OCI-M2 (cell line): ENCODE data around the gene ITGA6.

ENCODE experiments used
- DNase-seq: peaks from one replicate; lab custom pipeline; 2025; ENCODE audit not compliant: unreplicated experiment; lab: John Stamatoyannopoulos, UW

Gene ITGA6

DNA sequence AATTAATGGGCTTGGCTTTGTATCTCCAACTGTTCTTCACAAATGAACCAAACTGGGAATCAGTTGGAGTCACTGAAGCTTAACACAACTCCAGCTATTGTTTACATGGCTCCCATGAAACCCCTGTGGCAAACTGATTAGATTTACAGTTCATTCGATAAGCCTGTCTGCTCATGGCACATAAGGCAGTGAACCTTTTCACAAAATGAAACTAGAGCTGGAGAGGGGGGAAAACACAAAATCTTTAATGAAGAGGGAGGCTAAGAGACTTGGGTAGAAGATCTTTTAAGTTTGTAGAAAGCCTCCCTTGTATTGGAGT is 11.6 kb upstream of the ITGA6 start:
- no peak for DNase-seq

DNA sequence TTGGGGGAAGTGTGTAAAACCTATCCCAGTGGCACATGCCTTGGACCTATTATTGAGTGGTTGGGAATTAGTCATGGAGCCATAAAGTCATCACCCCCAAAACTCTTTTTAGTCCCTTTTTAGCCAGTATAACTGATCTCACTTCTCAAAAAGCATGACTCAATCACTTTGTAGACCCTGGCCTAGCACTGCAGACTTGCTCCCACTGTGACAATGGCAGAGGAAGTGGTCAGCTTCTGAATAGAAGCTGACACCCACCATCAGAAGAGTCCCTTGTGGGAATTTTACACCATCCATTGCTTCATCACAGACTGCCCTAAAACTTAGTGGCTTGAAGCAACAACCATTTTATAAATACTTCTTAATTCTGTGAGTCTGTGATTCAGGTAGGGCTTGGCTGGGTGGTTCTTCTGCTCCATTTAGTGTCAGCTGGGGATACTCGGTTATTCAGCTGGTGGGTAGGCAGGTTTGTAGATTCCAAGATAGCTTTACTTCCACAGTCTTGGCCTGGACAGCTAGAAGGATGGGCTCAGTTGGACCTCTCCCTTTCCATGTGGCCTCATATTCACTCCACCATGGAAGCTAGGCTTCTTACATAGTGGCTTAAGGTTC is 10.8 kb upstream of the ITGA6 start:
- DNase-seq: no peak

DNA sequence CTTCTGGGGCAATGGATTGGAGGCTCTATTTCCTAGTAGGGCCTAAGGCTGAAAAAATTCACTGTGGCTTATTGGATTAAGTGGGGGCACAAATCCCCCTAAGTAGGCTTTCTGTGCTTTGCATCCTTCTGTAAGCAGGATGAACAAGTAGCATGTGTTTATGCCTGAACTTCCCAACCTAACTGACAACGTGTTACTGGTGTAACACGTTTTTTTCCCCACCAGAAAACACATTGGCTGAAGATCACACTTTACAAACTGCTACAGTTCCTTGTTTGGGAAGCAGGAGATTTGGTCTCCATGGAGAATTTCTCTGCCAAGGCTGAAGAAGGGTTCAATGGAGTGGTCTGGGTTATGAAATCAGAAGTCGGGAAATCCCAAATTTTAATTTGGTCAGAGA is 7.2 kb upstream of the ITGA6 start:
- no peak for DNase-seq

DNA sequence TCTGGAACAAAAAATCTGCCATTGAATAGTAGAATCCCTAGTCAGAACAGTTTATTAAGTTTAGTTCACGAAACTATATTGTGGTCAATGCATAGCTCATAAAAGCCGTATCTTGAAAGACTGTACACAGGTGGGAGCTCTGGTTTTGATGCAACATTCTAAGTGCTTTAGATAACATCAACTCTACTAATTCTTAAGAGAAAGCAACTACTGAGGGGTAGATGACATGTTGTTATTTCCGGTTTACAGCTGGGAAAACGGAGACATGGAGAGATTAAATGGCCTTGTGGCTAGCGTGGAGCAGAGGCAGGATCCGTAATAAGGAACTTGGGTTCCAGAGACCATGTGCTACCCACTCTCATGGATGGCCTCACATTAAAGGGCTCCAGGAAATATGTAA is 4.2 kb upstream of the ITGA6 start:
- DNase-seq: no peak

DNA sequence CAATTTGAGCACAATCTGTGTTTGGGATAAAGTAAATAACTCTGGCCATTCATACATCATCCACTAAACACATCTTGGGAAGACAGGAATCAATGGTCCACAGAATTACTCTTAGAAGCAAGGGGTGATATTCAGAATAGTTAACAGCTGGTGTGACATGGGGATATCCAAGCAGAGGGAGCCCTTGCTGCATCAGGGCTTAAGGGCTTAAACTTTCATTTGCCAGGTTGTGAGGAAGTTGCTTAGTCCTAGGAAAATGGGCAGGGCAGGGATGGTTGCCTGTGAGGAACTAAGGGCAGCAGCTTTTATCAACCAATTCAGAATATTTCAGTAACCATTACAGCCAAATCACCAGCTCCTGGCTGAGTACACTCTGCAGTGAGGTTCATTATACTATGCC is 2.0 kb upstream of the ITGA6 start:
- no peak for DNase-seq

DNA sequence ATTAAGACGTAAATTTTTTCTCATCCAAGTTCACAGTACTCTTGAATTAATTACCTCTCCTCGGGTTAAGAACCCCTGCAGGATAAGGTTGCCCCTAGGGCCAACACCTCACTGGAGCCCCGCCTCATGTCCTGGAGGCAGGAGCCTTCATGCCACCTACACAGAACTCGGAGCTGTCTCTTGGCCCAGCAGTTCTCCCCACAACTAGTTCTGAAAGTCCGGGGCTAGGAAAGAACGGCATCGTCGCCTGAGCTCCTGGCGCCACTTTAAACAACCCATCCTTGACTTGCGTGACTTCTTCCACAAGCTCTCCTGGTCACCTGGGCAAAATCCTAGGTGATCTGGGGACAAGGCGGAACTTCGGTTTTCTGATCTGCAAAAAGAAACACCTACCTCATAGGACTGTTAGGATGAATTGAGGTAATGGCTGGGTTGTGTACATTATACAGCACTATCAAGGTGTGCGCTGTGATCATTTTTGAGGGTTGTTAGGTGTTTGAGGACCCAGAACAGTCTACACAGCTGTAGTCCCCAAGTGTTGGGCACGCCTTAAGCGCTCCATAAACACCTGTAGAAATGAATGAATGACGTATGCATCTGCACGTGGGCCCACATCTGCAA is 641 bp upstream of the ITGA6 start:
- DNase-seq: no peak

DNA sequence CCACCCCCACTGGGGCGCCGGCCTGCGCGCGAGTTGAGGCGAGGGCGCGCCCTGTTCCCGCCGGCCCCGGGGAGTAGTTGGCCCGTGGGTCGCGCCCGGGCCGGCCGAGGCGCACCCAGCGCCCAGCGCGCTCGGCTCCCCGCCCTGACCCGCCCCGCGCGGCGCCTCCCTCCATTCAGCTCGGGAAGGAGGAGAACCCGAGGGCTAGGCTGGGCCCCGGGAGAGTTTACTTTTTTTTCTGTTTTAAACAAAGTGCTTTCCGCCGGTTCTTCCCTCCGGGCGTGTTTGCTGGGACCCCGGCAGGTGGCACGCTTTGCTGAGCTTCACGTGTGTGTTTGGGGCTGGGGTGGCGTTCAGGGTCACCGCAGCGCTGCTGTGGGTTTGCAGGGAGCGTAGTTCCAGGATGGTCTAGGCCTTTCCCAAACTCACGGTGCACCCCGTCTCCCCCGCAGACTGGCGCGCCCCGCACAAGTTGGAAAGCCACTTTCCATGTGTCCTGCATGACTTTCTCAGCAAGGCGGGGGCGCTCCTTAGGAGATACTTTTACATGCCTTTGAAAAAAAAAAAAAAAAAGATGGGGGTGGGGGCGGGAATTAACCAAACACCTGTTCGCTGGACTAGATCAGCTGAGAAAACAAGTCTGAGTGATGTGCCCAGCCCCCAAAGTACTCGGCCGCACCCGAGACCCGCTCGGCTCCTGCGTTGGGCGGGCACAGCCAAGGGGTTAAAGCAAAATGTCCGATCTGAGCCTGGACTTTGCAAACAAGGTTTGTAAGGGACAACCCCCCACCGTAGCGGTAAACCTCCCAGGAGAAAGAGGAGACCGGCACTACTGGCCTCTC is 825 bp downstream of the ITGA6 start:
- DNase-seq: no peak

DNA sequence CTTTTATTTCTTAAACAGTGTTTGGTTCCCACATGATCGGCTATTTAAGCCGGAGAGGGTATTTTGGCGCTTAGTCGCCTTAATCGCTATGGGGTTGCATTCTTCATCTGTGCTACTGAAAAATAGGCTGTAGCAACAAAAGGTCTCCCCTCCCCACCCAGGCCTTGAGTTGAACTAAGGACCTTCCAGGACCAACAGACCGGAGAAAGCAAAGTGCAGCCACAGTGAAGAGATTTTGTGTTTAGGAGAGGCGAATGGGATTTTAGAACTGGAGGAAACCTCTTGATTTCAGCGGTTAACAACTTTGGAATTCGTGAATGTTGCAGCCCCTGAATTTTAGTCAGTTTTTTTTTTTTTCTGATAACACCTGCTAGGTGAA is 1.4 kb downstream of the ITGA6 start:
- DNase-seq: no peak

DNA sequence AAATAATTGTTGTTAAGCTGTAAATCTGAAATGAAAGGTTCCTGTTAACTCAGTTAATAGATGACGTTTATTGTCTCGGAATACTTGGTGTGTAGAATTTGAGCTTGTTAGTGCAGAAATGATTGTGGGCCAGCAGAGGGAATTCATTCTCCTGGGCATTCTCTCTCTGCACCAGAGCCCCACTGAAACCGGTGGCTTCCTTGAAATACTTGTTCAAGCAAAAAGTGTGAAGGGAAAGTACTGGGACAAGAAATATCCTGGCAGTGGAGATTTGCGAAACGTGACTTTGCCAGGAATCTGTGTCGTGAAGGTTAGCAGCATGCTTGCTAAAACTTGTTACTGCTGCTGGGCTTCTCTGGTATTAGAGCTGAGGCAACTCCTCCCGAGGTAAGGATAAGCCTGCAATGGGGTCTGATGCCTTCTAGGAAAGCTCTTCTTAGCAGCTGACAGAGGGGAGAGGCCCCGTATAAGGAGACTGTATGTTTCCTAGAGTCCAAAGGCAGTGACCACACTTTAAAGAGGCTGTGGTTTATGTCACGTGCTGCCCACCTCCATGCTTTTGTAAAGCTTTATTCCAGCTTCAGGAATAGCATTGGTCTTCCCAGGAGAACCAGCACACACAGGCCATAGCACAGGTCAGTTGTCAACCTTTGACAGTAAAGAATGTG is 2.0 kb downstream of the ITGA6 start:
- no peak for DNase-seq

DNA sequence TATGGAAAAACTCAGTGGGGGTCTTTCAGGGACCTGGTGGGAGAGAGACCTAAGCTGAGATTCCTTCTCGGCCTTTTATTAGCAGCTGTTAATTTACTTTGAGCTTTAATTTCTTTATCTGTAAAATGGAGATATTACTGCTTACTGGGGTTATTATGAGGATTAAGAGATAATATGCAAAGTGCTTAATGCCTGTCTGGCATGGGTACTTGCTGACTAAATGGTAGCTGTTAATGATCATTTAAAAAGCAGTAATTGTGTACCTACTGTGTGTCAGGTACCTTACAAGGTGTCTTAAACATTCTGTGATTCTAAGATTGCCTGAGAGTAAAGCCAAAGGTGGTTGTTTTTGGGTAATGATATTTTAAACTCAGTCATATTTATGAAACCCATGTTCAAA is 2.6 kb downstream of the ITGA6 start:
- no peak for DNase-seq

DNA sequence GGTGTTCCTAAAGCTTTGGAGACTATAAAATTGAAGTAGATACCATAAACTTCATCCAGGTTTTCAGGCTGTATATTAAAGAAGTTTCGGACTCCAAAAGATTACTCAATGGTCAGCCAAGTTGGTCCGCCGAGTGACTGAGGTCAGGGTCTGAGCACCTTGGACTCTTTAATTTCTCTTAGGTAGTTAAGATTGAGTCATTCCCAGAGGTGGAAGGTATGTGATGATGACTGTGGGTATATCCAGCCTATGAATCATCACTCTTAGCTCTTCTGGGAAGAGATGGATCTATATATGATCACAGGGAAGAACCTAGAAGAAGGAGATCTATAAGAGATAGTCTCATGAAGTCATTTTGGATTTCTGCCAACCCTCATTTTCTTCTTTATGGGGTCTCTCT is 3.3 kb downstream of the ITGA6 start:
- no peak for DNase-seq

DNA sequence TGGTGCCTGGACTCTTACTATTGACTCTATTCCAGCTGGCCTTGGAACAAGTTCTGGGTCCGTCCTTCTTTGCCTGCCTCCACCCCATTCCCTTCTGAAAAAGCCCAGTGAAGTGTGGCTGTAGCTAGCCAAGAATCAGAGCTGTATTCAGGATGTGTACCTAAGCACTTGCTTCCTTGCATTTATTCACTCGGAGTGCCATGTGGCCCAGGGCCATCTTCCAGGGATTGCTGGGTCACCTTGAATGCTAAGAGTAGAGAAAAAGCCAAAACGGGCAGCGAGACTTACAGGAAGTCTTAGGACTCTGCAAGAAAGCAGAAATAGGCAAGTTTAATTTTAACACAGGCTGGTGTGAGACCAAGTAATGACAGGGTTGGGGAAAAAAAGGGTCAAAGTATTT is 4.1 kb downstream of the ITGA6 start:
- DNase-seq: no peak

DNA sequence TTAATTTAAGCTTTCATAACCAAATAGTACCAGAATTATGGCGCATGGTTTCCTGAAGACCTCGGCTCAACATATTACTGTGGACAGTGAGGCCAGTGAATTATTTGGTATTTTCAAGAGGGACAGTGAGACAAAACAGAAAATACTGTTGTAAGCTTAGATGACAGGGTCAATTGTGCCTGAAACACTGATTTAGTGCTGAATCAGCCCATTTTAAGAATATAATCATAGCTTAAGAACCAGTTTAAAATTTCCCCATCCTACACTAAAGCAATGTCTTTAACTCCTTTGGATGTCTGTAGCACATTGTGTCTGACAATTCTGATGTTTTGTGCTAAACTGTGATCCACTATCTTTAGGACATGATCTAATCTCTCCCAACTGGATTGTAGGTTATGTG is 4.6 kb downstream of the ITGA6 start:
- no peak for DNase-seq

DNA sequence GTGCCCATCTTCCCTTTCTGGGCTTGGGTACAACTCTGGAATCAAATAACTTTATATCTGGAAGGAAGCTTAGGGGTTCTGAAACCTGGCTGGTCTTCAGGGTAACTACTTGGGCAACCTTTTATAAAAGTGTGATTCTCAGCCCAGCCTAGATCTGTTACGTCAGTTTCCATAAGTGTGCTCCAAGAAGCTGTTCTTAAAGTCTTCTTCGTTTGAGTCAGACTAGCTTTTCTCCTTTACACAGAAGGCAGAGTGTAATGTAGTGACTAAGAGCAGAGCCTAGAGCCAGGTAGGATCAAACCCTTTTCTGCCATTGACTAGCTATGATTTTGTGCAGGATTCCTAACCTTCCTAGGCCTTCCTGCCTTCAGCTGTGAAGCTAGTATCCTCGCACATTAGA is 5.8 kb downstream of the ITGA6 start:
- no peak for DNase-seq

DNA sequence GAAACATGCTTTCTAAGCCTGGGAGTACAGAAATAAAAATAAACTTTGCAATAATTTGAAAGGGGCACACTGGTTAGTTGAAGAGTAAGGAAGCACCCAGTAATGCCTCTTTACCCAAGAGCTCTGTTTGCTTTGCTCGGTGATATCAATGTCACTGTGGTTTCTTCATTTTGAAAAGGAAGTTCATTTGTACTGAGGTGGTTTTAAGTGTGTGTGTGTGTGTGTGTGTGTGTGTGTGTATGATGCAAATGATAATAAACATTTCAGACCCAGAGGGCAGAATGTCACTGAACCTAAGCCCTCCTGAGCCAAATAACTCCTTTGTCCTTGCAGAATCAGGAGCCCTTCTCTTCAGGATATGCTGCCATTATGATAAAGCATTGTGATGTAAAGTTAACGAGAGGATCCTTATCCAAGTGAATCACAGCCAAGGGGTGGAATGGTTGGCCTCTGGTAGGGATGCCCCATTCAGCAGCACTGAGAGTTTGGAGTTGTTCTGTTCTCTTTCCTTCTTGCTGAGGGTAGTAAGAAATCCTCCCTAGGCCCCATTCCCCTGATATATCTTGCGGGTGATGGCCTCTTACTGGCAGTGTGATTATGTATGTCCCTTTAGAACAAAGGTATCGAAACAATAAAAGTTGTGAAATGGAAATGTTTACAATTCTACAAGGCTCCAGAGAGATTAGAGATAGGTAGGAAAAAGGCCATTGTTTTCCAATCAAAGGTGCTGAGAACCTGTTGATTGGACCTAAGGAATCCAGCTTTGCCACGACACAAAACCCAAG is 7.6 kb downstream of the ITGA6 start:
- no peak for DNase-seq

DNA sequence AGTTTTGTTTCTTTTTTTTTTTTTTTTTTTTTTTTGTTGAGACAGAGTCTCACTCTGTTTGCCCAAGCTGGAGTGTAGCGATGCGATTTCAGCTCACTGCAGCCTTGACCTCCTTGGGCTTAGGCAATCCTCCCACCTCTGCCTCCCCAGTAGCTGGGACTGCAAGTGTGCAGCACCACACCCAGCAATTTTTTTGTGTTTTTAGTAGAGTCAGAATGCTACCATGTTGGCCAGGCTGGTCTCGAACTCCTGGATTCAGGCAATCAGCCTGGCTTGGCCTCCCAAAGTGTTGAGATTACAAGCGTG is 8.2 kb downstream of the ITGA6 start:
- no peak for DNase-seq

DNA sequence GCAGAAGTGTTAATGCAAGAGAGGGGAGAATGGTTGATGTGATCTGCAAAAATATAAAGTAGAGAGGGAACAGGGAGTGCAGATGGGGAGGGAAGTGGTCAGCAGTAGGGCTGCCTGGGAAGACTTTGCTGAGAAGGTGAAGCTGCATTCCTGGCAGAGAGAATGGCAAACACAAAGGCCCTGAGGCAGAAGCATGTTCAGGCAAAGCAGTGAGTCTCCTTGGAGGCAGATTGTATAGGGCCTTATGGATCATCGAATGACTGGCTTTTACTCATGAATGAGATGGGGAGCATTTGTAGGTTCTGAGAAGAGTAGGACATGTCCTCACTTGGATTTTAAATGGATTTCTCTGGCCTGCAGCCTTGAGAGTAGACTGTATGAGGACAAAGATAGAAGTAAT is 9.5 kb downstream of the ITGA6 start:
- no peak for DNase-seq

DNA sequence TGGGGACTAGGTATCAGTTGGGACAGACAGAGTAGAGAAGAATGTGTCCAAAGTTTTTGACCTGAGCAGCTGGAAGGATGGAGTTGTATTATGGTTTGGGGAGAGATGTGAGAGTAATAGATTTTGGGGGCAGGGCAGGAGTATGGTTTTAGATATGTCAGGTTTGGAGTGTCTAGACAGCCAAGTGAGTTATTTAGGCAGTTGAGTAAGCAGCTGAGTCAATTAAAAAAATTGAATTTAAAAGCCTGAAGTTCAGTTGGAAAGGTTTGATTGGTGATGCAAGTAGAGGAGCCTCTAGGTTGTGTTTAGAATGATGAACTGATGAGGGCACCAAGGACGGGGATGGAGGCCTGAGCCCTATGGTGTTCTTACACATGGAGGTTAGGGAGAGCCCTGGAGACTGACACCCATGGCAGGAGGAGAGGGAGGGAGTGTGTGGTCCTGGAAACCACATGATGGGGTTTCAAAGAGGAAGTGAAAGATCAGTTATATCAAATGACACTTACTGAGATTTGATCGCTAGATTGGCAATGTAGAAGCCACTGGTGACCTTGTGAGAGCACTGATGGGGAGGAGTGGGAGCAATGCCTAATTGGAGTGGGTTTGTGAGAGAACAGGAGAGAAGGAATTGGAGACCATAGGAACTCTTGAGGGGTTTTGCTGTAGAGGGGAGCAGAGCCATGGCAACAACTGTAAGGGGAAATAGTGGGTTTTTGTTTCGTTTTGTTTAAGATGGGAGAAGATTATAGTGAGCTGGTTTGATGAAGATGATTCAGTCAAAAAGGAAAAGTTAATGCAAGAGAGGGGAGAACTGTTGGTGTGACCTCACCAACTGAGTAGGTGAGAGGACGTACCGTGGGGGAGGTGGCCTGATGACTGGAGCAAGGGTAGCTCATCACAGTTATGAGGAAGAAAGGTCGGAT is 10.3 kb downstream of the ITGA6 start:
- DNase-seq: no peak

DNA sequence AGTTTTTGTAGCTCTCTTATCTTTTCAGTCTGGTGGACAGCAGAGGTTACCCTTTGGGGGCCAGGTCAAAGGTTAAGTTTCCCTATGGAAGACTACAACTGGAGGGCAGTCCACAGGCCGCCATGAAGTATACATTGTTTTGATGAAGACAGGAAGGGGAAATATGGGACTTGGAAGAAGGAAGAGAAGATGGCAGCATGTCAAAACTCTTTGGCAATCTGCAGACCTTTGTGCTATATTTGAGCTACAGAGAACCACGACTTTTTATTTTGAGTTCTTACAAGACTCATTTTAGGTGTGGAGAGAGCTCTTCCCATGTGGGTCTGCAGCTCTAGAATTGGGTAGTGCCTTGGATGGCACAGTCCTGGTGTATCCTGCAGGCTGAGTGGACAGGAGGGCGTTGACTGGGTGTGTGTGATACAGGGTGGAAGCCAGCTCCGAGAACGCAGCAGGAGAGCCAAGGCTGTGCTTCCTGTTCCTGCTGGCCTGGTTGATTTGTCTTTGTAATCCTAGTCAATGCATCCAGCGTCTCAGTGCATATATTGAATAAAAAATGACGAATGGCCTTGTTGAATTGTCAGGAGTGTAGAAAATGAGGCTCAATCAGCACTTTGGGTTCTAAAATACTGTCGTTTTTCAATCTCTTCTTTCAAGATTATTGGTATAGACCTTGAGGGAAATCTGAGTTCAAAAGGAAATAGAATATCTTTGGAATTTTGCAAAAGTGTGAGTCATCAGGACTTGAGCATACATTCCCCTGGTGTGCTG is 11.5 kb downstream of the ITGA6 start:
- DNase-seq: no peak

DNA sequence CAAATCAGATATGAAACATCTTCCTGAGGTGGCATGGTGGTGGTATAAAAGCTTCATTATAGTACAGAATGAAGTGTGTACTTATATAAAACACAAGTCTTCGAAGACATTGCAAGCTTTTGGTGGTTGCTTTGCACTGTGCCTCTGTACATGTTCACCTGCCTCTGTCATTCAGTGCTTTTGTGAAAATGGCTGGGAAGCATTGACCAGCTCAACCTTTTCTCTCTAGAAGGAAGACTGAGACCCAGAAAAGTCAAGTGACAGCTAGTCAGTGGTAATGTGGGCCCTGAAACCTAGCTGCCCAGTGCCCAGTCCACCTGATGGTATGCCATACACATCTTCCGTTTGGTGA is 12.1 kb downstream of the ITGA6 start:
- no peak for DNase-seq
